ENCODE measurements around the gene MCM7. TPM values are rescaled to one million over a fixed set of nuclear protein-coding genes. Genes with fewer than 3 reads are reported as not detected.
A peak's percentile ranks its signal among the peaks of the same experiment; 100 is the strongest.
"Not testable (repeated sequence)": the region's sequence is repeated elsewhere in the genome, so short reads cannot be mapped to it uniquely, and the experiment has no call there.

The MCM7 gene
- polyA plus RNA-seq, 3 donors = 6.9 to 61.1 (median 8.8) TPM

DNA sequence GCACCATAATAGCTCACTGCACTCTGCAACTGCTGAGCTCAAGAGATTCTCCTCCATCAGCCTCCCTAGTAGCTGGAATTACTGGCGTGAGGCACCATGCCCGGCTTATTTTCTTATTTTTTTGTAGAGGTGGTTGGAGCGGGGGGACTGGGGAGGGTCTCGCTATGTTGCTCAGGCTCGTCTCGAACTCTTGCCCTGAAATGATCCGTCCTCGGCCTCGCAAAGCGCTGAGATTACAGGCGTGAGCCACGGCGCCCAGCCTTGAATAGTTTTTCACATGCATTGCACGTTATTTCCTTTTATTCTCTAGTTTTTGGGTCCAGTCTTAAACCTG is 47.0 kb upstream of the MCM7 start:
- intact Hi-C loops (cut with micrococcal nuclease) = loop anchor here in 1 of 2 donors (2.0 to 10.0 kb wide), 2 partner anchors 29 to 207 kb away; partner anchors contain the start of genes GPC2, PILRB and STAG3
- H3K27me3 Mint-ChIP-seq (ENCODE audit: low read depth in 3 of 3) = no peaks in the 10 kb centered on the region
- 15% methylated on average over 13 of the region's 14 CpGs for WGBS (ENCODE audit: insufficient coverage)

GRCh38 chr7:100147278-100147677 is 46.1 kb upstream of the MCM7 start:
- H4K20me1 ChIP-seq (ENCODE audit: insufficient read depth, low read length) = no peaks in the 10 kb centered on the region
- Mint-ChIP-seq H3K27me3 (ENCODE audit: low read depth in 3 of 3) (no peaks in the 10 kb centered on the region), H3K4me1 (peaks cover 48% of the 10 kb centered on the region), H3K9me3 (peaks cover 0 to 6% (median 0%) of the 10 kb centered on the region in 7 donors), H3K36me3 (peaks cover 8 to 17% of the 10 kb centered on the region in 2 donors), H3K27ac (no peak overlapping the region), H3K4me3 (no peak overlapping the region)
- H3K4me1 ChIP-seq (ENCODE audit: control insufficient read depth in 1 of 2, insufficient read depth in 2 of 2, low read length in 2 of 2) = peaks cover 44 to 55% of the 10 kb centered on the region in 2 donors
- no CpG with 5 or more reads among the region's 2 CpGs for whole genome bisulfite sequencing (ENCODE audit: insufficient coverage)
- no peak overlapping the region for H3K4me3 ChIP-seq (replicated peaks in 1 of 3; ENCODE audit: low read depth in 2 of 3, low read length in 3 of 3)
- H2AFZ ChIP-seq (ENCODE audit: insufficient read depth, low read depth, low read length, poor library complexity, severe bottlenecking) = no peak overlapping the region
- no peaks in the 10 kb centered on the region for H3K9me3 ChIP-seq (replicated peaks in 1 of 2; ENCODE audit: control insufficient read depth in 1 of 2, insufficient read depth in 1 of 2, low read length in 2 of 2)
- no peak overlapping the region for H3K4me2 ChIP-seq (replicated peaks; ENCODE audit: extremely low read depth, low read length, poor library complexity, severe bottlenecking)
- no peaks in the 10 kb centered on the region for H3K36me3 ChIP-seq (replicated peaks in 1 of 2; ENCODE audit: control insufficient read depth in 1 of 2, insufficient read depth in 2 of 2, low read length in 2 of 2)
- H3K27me3 ChIP-seq (ENCODE audit: control insufficient read depth in 2 of 2, insufficient read depth in 2 of 2, low read length in 2 of 2) = no peaks in the 10 kb centered on the region
- H3K9ac ChIP-seq (ENCODE audit: insufficient read depth, low read length, poor library complexity, severe bottlenecking) = no peak overlapping the region
- TF ChIP-seq, protein P1, sequence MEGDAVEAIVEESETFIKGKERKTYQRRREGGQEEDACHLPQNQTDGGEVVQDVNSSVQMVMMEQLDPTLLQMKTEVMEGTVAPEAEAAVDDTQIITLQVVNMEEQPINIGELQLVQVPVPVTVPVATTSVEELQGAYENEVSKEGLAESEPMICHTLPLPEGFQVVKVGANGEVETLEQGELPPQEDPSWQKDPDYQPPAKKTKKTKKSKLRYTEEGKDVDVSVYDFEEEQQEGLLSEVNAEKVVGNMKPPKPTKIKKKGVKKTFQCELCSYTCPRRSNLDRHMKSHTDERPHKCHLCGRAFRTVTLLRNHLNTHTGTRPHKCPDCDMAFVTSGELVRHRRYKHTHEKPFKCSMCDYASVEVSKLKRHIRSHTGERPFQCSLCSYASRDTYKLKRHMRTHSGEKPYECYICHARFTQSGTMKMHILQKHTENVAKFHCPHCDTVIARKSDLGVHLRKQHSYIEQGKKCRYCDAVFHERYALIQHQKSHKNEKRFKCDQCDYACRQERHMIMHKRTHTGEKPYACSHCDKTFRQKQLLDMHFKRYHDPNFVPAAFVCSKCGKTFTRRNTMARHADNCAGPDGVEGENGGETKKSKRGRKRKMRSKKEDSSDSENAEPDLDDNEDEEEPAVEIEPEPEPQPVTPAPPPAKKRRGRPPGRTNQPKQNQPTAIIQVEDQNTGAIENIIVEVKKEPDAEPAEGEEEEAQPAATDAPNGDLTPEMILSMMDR (IDR thresholded peaks at IDR 0.05) = no peak
- no peak overlapping the region for H3K27ac ChIP-seq (ENCODE audit: low read depth in 1 of 2, low read length in 2 of 2)
- intact Hi-C loops (cut with micrococcal nuclease) = loop anchor here in 1 of 2 donors (10.0 kb wide), 1 partner anchor 208 kb away; the partner anchor contains the start of gene PILRB
- peaks cover 39% of the 10 kb centered on the region for H3K79me2 ChIP-seq (ENCODE audit: insufficient read depth, low read length)
- DNase-seq = no peak

More for the DNA sequence above, 47.0 kb upstream of the MCM7 start:
- H3K36me3 Mint-ChIP-seq = peaks cover 13 to 24% of the 10 kb centered on the region in 2 donors
- H3K4me1 Mint-ChIP-seq = peaks cover 54% of the 10 kb centered on the region
- H3K9me3 ChIP-seq (replicated peaks in 1 of 2; ENCODE audit: control insufficient read depth in 1 of 2, insufficient read depth in 1 of 2, low read length in 2 of 2) = no peaks in the 10 kb centered on the region
- H3K4me3 Mint-ChIP-seq = peak overlapping the region; percentile 94 to 95
- peak overlapping the region; percentile 92 to 98 (median 95) for H3K27ac Mint-ChIP-seq
- H3K4me3 ChIP-seq (replicated peaks in 1 of 3; ENCODE audit: low read depth in 2 of 3, low read length in 3 of 3) = peak overlapping the region; percentile 5 to 100 (median 97)
- H3K36me3 ChIP-seq (replicated peaks in 1 of 2; ENCODE audit: control insufficient read depth in 1 of 2, insufficient read depth in 2 of 2, low read length in 2 of 2) = peaks cover 1 to 2% of the 10 kb centered on the region in 2 donors
- H4K20me1 ChIP-seq (ENCODE audit: insufficient read depth, low read length) = peaks cover 7% of the 10 kb centered on the region
- peak overlapping the region; percentile 75 to 97 for H3K27ac ChIP-seq (ENCODE audit: low read depth in 1 of 2, low read length in 2 of 2)
- peak overlapping the region; percentile 90 for H3K9ac ChIP-seq (ENCODE audit: insufficient read depth, low read length, poor library complexity, severe bottlenecking)
- peak overlapping the region; percentile 99 for H2AFZ ChIP-seq (ENCODE audit: insufficient read depth, low read depth, low read length, poor library complexity, severe bottlenecking)
- H3K27me3 ChIP-seq (ENCODE audit: control insufficient read depth in 2 of 2, insufficient read depth in 2 of 2, low read length in 2 of 2) = no peaks in the 10 kb centered on the region
- peak overlapping the region; percentile 98 for H3K4me2 ChIP-seq (replicated peaks; ENCODE audit: extremely low read depth, low read length, poor library complexity, severe bottlenecking)
- TF ChIP-seq, protein P1 (IDR thresholded peaks at IDR 0.05) = no peak
- peaks cover 0 to 6% (median 0%) of the 10 kb centered on the region in 7 donors for H3K9me3 Mint-ChIP-seq
- peaks cover 50 to 59% of the 10 kb centered on the region in 2 donors for H3K4me1 ChIP-seq (ENCODE audit: control insufficient read depth in 1 of 2, insufficient read depth in 2 of 2, low read length in 2 of 2)
- peaks cover 46% of the 10 kb centered on the region for H3K79me2 ChIP-seq (ENCODE audit: insufficient read depth, low read length)
- DNase-seq = no peak

GRCh38 chr7:100146350-100146749 is 45.2 kb upstream of the MCM7 start:
- no CpG with 5 or more reads among the region's 4 CpGs for WGBS (ENCODE audit: insufficient coverage)
- H3K27ac Mint-ChIP-seq = peak overlapping the region in 5 of 7 donors; percentile 20 to 49 (median 37)

More at GRCh38 chr7:100146350-100146749, 45.2 kb upstream of the MCM7 start:
- not testable (repeated sequence) for H3K4me2 ChIP-seq (replicated peaks; ENCODE audit: extremely low read depth, low read length, poor library complexity, severe bottlenecking); H3K9me3 ChIP-seq (replicated peaks in 1 of 2; ENCODE audit: control insufficient read depth in 1 of 2, insufficient read depth in 1 of 2, low read length in 2 of 2); H3K4me3 ChIP-seq (replicated peaks in 1 of 3; ENCODE audit: low read depth in 2 of 3, low read length in 3 of 3); H2AFZ ChIP-seq (ENCODE audit: insufficient read depth, low read depth, low read length, poor library complexity, severe bottlenecking); H3K36me3 ChIP-seq (replicated peaks in 1 of 2; ENCODE audit: control insufficient read depth in 1 of 2, insufficient read depth in 2 of 2, low read length in 2 of 2); H3K9me3 Mint-ChIP-seq; H4K20me1 ChIP-seq (ENCODE audit: insufficient read depth, low read length); H3K27ac ChIP-seq (ENCODE audit: low read depth in 1 of 2, low read length in 2 of 2); H3K27me3 Mint-ChIP-seq (ENCODE audit: low read depth in 3 of 3); H3K27me3 ChIP-seq (ENCODE audit: control insufficient read depth in 2 of 2, insufficient read depth in 2 of 2, low read length in 2 of 2); H3K9ac ChIP-seq (ENCODE audit: insufficient read depth, low read length, poor library complexity, severe bottlenecking)
- intact Hi-C loops (cut with micrococcal nuclease) = loop anchor here in 1 of 2 donors (10.0 kb wide), 1 partner anchor 208 kb away; the partner anchor contains the start of gene PILRB
- peaks cover 48% of the 10 kb centered on the region for H3K4me1 Mint-ChIP-seq
- Histone ChIP-seq H3K79me2 (ENCODE audit: insufficient read depth, low read length) (peaks cover 31% of the 10 kb centered on the region), H3K4me1 (ENCODE audit: control insufficient read depth in 1 of 2, insufficient read depth in 2 of 2, low read length in 2 of 2) (peaks cover 44 to 55% of the 10 kb centered on the region in 2 donors)
- H3K4me3 Mint-ChIP-seq = peak overlapping the region in 1 of 2 donors; percentile 16
- peak in 2 of 3 donors; percentile 39 to 42 for DNase-seq
- H3K36me3 Mint-ChIP-seq = peaks cover 6 to 12% of the 10 kb centered on the region in 2 donors
